ENCODE data around the gene CCDC88B.

The CCDC88B gene

GRCh38 chr11:64339754-64340408 is at the start of gene CCDC88B:
TSS of gene CCDC88B (plus strand) at chr11:64340204. CDS start at chr11:64340267, 63 bp downstream.
- DNase-seq (ENCODE audit: low spot score), result peak; percentile 45

DNA sequence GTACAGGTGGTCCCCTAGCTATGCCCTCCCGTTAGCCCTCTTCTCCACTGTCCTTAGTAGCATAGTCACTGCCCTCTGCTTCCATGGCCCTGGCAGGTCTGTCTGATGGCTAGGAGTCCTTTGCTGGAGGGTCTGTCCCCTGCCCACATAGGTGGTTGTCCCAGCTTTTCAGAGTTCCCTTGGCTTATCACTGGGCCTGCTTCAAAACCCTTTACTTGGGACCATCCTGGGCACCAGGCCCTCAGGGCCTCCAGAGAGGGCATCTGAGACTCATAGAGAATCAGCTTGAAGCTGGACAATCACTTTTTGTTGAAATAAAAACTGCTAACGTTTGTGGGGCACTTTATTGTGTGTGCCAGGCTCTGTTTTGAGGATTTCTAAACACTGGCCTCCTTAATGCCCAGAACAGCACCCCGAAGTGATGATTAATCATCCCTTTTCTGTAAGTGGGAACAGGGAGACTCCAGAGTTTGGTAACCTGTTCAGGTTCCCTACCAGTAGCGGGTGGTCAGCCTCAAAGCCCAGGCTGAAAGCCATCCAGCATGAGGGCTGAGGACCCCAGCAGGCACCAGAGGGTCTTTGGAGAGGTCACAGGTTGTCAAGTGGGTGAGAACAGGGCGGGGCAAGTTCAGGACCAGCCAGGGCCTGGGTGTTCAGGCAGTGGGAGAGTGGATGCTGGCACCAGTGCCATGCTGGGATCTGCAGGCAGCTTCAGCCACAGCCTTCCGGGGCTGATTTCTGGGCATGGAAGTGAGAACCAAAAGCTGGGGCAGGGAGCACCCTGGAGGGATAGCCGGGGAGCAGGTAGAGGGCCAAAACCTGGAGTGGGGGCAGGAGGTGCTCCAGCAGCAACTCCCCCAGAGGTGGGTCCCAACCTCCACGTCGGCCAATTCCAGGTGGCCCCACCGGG is 49.4 kb upstream of the CCDC88B start:
- no peak for DNase-seq (ENCODE audit: low spot score)

DNA sequence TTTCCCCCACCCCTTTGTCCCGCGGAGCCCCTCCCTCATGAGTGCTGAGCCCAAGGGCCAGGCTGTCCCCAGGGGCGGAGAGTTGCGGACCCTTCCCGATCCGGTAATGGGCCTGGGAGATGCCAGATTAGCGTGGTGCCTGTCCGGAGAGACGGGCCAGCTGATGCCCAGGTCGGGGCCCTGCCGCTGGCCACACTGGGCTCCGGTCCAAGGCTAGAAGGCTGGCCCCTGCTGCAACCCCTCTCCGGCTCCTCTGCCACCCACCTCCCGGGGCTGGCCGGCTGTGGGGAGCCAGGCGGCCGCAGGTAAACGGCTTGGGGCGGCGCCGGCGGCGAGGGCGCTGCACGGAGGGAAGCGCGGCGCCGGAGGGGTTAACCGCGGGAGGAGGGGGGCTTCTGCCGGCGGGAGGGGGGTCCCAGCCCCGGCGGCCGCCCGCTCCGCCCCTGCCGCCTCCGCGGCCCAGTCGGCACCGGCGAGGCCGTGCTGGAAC is 48.7 kb upstream of the CCDC88B start, which contains the start of gene KCNK4:
TSS of gene KCNK4 (plus strand) at position 41 of the 490 bp plus-strand sequence. CDS start 1,717 bp downstream, outside the sequence.
- no peak for DNase-seq (ENCODE audit: low spot score)

GRCh38 chr11:64291752-64292459 is 48.1 kb upstream of the CCDC88B start:
- no peak for DNase-seq (ENCODE audit: low spot score)

GRCh38 chr11:64292460-64293254 is 47.3 kb upstream of the CCDC88B start:
- no peak for DNase-seq (ENCODE audit: low spot score)

DNA sequence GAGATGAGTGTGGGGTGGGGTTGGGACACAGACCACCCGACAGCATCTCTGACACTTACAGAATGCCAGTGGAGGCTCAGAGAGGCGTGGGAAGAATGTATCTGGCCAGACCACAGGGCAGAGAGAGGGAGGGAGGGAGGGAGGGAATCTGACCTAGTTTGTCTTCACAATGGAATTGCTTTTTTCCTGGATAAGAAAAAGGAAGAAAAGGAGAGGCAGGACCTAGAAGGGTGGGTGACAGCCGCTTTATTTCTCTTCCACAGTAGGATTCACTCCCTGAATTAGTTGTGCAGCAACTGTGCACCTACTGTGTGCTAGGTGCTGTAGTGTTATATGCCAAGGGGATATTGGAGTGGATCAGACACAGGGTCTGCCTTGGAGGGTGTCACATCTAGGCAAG is 45.2 kb upstream of the CCDC88B start:
- DNase-seq (ENCODE audit: low spot score), result no peak

DNA sequence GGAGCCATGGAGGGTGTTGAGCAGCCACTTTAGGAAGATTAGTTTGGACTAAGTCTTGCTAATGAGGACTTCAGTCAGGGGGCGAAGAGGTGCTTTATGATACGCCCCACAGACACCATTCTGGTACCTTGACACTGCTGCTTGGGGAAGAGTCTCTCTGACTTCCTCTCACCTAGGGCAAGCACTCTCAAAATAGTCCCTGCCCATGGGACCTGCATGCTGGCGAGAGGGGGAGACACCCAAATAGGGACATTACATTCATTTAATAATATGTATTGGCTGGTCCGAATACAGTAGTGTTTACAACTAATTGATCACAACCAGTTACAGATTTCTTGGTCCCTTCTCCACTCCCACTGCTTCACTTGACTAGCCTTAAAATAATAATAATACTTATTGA is 44.2 kb upstream of the CCDC88B start:
- DNase-seq (ENCODE audit: low spot score), result no peak

GRCh38 chr11:64296236-64296635 is 43.8 kb upstream of the CCDC88B start:
- no peak for DNase-seq (ENCODE audit: low spot score)

GRCh38 chr11:64296830-64297698 is 42.9 kb upstream of the CCDC88B start:
- no peak for DNase-seq (ENCODE audit: low spot score)

DNA sequence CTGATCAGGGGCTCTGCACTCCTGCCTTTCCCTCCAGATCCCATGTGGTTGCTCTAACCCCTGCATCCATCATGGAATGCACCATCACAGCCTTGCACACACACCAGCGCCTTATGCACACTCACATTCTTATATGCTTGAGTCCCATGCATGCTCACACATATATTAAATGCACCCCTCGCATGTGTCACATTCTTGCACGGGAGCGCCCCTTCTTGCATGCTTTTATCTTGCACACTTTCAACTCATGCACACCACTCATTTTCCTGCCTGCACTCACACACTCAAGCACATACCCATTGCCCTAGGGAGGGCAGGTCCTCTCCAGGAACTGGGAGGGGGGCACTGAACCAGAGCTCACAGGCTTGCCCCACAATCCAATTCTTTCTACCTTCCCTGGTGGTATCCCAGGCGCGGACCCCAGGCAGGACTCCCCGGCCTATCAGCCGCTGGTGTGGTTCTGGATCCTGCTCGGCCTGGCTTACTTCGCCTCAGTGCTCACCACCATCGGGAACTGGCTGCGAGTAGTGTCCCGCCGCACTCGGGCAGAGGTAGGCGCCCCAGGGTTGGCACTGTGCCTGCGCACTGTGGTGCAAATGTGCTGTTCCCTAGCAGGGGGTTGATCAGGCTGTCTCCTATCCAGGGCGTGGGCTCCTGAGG is 42.2 kb upstream of the CCDC88B start:
- DNase-seq (ENCODE audit: low spot score), result no peak

DNA sequence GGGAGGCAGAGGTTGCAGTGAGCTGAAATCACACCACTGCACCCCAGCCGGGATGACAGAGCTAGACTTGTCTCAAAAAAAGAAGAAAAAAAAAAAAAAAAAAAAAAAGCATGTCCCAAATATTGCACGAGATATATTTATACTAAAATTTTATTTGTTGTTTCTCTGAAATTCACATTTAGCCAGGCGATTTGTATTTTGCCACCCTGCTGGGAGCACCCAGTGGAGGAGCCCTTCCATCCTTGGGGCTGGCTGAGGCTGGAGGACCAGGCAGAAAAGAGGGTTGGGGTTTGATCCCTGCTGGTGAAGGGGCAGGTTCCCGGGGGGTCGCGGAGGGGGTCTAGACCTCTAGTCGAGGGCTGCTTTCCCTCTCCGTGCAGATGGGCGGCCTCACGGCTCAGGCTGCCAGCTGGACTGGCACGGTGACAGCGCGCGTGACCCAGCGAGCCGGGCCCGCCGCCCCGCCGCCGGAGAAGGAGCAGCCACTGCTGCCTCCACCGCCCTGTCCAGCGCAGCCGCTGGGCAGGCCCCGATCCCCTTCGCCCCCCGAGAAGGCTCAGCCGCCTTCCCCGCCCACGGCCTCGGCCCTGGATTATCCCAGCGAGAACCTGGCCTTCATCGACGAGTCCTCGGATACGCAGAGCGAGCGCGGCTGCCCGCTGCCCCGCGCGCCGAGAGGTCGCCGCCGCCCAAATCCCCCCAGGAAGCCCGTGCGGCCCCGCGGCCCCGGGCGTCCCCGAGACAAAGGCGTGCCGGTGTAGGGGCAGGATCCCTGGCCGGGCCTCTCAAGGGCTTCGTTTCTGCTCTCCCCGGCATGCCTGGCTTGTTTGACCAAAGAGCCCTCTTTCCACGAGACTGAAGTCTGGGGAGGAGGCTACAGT is 40.8 kb upstream of the CCDC88B start:
- no peak for DNase-seq (ENCODE audit: low spot score)

- DNase-seq (ENCODE audit: low spot score), result no peak
These were observed 40.0 kb upstream of the CCDC88B start, which contains the start of gene CATSPERZ for GRCh38 chr11:64299847-64300648. TSS of gene CATSPERZ (plus strand) at chr11:64300358. CDS start at chr11:64300411, 53 bp downstream.

DNA sequence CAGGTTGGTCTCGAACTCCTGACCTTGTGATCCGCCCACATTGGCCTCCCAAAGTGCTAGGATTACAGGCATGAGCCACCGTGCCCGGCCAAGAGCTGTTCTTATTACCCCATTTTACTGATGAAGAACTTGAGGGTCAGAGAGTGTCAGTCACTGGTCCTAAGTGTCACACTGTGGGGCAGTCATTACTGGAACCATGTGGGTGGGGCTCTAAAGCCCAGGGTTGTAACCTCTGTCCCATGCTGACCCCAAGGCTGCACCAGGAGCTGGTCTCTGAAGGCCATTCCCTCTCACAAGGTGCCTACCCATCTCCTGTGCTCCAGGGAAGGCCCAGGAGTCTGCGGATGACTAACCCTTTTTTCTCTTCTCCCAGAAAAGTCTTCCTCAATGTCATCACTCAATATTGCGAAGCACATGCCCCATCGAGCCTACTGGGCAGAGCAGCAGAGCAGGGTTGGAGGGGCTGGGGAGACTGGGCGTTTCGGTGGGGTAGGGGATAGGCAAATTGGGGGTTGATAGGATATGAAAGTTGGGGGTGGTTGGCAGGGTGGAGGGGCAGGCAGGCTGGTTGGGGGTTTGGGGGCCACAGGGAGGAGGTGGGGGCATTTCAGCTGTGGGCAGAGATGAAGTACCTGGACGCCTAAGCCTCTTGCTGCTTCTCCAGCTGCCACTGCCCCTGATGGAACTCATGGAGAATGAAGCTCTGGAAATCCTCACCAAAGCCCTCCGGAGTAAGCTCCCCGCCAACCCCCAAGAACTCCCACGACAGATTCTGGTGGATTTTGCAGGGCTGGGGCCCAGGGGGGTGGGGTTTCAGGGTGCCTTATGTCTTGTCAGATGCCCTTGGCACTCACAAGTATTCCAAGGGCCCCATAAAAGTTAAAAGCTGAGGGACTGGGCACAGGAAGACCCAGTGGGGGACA is 36.6 kb upstream of the CCDC88B start:
- no peak for DNase-seq (ENCODE audit: low spot score)

DNA sequence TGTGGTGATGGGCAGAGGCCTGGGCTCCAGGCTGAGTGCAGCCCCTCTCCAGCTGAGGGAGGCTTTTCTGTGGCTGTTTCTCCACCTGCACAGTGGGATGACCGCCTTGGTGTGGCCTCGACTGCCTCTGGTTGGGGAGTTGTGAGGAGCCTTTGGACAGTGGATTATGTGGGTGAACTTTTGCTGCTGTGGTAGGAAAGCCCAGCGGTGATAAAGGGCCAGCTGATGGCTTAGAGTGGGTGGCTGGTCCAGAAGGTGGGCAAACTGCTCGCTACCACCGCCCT is 36.0 kb upstream of the CCDC88B start:
- no peak for DNase-seq (ENCODE audit: low spot score)

GRCh38 chr11:64304316-64305072 is 35.5 kb upstream of the CCDC88B start:
- DNase-seq (ENCODE audit: low spot score), result peak; percentile 88

DNA sequence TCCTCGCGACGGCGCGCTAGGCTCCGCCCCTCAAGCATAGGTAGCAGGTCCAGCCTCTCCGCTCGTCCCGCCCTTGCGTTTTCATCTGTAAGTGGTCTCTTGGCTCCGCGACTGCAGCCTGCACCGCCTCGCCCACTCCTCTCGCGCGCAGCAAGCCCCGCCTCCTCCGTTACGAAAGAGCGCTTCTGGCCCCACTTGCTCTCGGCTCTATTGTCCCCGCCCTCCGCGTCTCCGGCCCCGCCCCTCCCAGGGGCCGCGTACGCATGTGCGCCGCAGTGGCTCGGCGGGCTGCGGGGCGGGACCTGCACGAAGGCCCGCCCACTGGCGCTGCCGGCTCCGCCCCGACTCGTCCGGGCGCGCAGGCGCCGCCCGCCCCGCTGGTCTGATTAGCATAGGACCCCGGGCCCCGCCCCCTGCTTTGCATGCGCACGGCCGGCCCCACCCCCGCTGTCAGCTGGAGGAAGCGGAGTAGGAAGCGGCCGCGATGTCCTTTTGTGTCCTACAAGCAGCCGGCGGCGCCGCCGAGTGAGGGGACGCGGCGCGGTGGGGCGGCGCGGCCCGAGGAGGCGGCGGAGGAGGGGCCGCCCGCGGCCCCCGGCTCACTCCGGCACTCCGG is 34.8 kb upstream of the CCDC88B start, which contains the start of gene ESRRA:
TSS of gene ESRRA (plus strand) at position 450 of the 616 bp plus-strand sequence. CDS start 1,656 bp downstream, outside the sequence.
- DNase-seq (ENCODE audit: low spot score), result peak; percentile 98
